ENCODE measurements around the gene MYZAP. TPM values are rescaled to one million over a fixed set of nuclear protein-coding genes. Genes with fewer than 3 reads are reported as not detected.

Gene MYZAP
- total and polyA plus RNA-seq, 2 of the 13 experiments (the other 11 are each of a cell fraction or from before 2014, with no cell fraction given): not detected

DNA sequence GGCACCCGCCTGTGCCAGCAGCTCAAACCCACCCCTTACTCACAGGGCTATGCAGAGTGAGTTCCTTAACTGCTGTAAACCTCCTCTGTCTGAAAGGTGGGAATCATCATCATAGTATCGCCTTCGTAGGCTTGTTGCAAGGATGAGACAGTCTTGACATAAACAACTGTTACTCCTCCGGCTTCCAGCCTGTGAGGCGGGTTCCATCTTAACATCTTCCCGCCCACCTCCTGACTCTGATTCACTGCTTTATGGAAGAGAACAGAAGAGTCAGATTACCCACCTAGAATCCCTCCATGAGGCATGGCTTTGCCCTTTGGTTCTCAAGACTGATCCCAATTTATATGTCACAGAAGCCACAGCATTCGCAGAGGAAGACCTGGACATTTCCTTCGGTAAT is 136.7 kb downstream of the MYZAP start (continued):
- TF ChIP-seq ZNF816 (CRISPR knock-in tag; IDR thresholded peaks at IDR 0.05; ENCODE audit: borderline replicate concordance): no peak
- TF ChIP-seq TEAD3 (CRISPR knock-in tag; optimal IDR thresholded peaks at IDR 0.05; ENCODE audit: borderline replicate concordance): no peak
- TF ChIP-seq SMAD3 (CRISPR knock-in tag; IDR thresholded peaks at IDR 0.05): no peak
- TF ChIP-seq LCORL (IDR thresholded peaks at IDR 0.05): no peak
- no peak for TF ChIP-seq LCORL (CRISPR knock-in tag; IDR thresholded peaks at IDR 0.05)
- TF ChIP-seq ZNF276 (CRISPR knock-in tag; IDR thresholded peaks at IDR 0.05; ENCODE audit: low read depth): no peak
- TF ChIP-seq SP2 (CRISPR knock-in tag; IDR thresholded peaks at IDR 0.05): no peak

- H3K36me3 ChIP-seq (replicated peaks in 1 of 2; ENCODE audit: control insufficient read depth in 1 of 2, insufficient read depth in 2 of 2, low read length in 2 of 2): no peaks in the 10 kb centered on the region
- H3K9ac ChIP-seq (ENCODE audit: insufficient read depth, low read depth, low read length): no peak overlapping the region
- WGBS (ENCODE audit: low lambda C conversion rate): 70% methylated on average over 4 of the region's 5 CpGs
- no peak overlapping the region for H3K4me2 ChIP-seq (ENCODE audit: low read depth, low read length)
- TF ChIP-seq, protein P1, sequence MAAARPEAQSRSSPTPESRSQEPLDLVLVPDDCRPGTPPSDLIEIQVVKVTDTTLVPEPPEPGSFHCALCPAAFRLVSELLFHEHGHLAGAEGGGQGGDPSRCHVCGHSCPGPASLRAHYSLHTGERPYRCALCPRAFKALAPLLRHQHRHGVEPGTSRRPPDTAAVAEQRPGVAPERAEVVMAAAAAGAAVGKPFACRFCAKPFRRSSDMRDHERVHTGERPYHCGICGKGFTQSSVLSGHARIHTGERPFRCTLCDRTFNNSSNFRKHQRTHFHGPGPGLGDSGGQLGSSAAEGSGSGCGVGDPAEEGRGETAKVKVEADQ (CRISPR knock-in tag; IDR thresholded peaks at IDR 0.05; ENCODE audit: borderline replicate concordance): no peak
- TF ChIP-seq SNRNP70 (IDR thresholded peaks at IDR 0.05; ENCODE audit: low read depth, low read length) (no peak), ZNF792 (CRISPR knock-in tag; IDR thresholded peaks at IDR 0.05) (no peak), PHB2 (IDR thresholded peaks at IDR 0.05; ENCODE audit: partially characterized antibody) (no peak), RFX5 (IDR thresholded peaks at IDR 0.05; ENCODE audit: low read depth, low read length) (no peak), ZFP41 (CRISPR knock-in tag; IDR thresholded peaks at IDR 0.05; ENCODE audit: borderline replicate concordance) (no peak), ZNF3 (CRISPR knock-in tag; IDR thresholded peaks at IDR 0.05) (no peak), ZNF253 (CRISPR knock-in tag; IDR thresholded peaks at IDR 0.05; ENCODE audit: borderline replicate concordance) (no peak), RFX3 (CRISPR knock-in tag; IDR thresholded peaks at IDR 0.05) (no peak), PHF8 (CRISPR knock-in tag; IDR thresholded peaks at IDR 0.05) (no peak), NR1H2 (CRISPR knock-in tag; IDR thresholded peaks at IDR 0.05; ENCODE audit: borderline replicate concordance, low read depth) (no peak), CBX5 (CRISPR knock-in tag; IDR thresholded peaks at IDR 0.05; ENCODE audit: borderline replicate concordance) (no peak), ZNF629 (CRISPR knock-in tag; conservative IDR thresholded peaks at IDR 0.05) (no peak), ZNF710 (CRISPR knock-in tag; IDR thresholded peaks at IDR 0.05; ENCODE audit: borderline replicate concordance) (no peak), CHCHD3 (CRISPR knock-in tag; IDR thresholded peaks at IDR 0.05) (no peak), TCF12 (IDR thresholded peaks at IDR 0.05) (no peak), TCF12 (CRISPR knock-in tag; IDR thresholded peaks at IDR 0.05) (no peak)
- intact Hi-C loops (cut with micrococcal nuclease; ENCODE audit: unreplicated experiment) (loop anchor here (5.0 to 10.0 kb wide), 2 partner anchors 131 to 344 kb away; no protein-coding TSS in a partner anchor), in situ Hi-C loops (cut with HindIII; ENCODE audit: extremely low pct_ligation_motif_present, low pct_unique_long_range_greater_than_20kb) (no loop called here)
- H4K20me1 ChIP-seq (ENCODE audit: insufficient read depth, low read length): no peaks in the 10 kb centered on the region
- H3K4me1 ChIP-seq (ENCODE audit: insufficient read depth, low read length): peaks cover 5% of the 10 kb centered on the region
- no peaks in the 10 kb centered on the region for H3K79me2 ChIP-seq (ENCODE audit: insufficient read depth, low read length)
- no peaks in the 10 kb centered on the region for H3K27me3 ChIP-seq (ENCODE audit: control insufficient read depth in 1 of 2, insufficient read depth in 2 of 2, low read length in 2 of 2)
- ChIA-PET CTCF (ENCODE audit: low intra/inter-chr PET ratio, low total read pairs) (no interaction called here), POLR2A (no interaction called here)
- H3K9me3 ChIP-seq (ENCODE audit: low read length): no peaks in the 10 kb centered on the region
- no peak for DNase-seq (ENCODE audit: low spot score)
- FAIRE-seq: no peak
- BruUV-seq (replicated peaks): no TSS peak
- H3K4me3 ChIP-seq (replicated peaks in 1 of 3; ENCODE audit: insufficient read depth in 1 of 3, low read depth in 2 of 3, low read length in 3 of 3): no peak overlapping the region
- no peak overlapping the region for H2AFZ ChIP-seq (ENCODE audit: low read length)
- H3K27ac ChIP-seq (ENCODE audit: extremely low read length, insufficient read depth, low read length): no peak overlapping the region
- ATAC-seq: no peak
These were observed 139.2 kb downstream of the MYZAP start for GRCh38 chr15:57730876-57731275.
